ENCODE measurements around the gene KIF1B.
"Not testable (repeated sequence)": the region's sequence is repeated elsewhere in the genome, so short reads cannot be mapped to it uniquely, and the experiment has no call there.

The KIF1B gene

DNA sequence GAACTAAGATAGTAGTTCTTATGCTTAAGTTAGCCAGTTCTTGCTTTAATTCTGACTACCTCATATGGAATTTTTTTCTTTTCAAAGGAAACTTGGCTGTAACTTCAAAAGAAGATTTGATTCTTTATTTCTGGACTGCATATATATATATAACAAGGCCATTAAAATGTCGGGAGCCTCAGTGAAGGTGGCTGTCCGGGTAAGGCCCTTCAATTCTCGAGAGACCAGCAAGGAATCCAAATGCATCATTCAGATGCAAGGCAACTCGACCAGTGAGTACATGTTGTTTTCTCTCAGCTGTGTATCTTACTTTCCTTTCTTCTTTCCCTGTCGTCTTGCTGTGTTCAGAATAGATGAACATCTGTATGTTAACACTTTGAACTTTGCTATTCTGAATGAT lies 21.8 kb downstream of the KIF1B start:
- no peak for DNase-seq (ENCODE audit: insufficient read length, low spot score)

DNA sequence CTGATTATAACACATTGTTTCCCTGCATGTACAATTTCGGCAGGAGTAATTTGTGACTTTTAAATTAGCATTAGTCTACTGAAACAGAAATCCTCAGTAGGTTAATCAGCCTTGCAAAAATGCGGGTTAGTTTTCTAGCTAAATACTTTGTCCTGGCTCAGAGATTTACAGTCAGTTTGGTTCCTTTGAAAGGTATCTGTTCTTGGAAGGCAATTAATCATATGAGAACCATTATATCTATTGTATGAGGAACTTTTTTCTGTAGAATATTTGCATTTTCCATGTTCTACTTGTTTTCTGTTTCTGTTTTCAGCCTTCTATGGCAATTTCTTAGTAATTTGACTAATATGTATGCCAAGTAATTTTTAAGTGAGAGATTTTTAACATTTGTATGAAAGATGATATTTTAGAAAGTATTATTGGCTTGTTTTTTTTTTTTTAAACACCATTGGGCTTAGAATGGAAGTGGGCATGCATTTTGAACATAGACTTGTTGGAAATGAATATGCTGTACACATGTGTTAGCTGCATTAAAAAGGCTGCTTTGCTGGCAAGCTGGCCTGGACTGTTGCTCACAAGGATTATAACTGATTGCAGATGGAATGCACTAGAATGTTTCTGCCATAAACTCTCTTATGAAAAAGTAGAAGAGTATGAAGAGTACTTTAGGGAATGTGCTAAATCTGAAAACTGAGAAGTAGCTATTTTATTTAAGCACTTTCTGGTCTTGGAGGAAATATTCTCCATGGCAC lies 26.2 kb downstream of the KIF1B start:
- DNase-seq (ENCODE audit: insufficient read length, low spot score), result no peak
- no peak for FAIRE-seq

More for the DNA sequence above, 21.8 kb downstream of the KIF1B start:
- no peak for FAIRE-seq

DNA sequence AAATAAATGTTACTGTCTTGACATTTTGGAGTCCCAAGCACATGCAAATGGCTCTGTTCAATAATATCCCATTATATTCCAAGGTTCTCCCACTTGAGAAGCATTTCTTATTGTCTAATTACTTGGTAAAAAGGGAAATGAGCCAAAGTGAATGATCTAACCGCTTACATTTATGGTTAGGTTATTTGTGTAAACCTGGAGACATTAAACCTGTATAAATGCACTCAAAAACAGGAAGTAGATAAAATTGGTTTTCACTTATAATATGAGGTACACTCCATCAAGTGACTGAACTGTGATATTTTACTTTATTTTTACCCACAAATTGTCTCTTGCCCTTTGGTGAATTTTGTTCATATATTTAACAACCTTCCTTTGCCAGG lies 26.8 kb downstream of the KIF1B start:
- FAIRE-seq (no peak), DNase-seq (ENCODE audit: insufficient read length, low spot score) (no peak)

DNA sequence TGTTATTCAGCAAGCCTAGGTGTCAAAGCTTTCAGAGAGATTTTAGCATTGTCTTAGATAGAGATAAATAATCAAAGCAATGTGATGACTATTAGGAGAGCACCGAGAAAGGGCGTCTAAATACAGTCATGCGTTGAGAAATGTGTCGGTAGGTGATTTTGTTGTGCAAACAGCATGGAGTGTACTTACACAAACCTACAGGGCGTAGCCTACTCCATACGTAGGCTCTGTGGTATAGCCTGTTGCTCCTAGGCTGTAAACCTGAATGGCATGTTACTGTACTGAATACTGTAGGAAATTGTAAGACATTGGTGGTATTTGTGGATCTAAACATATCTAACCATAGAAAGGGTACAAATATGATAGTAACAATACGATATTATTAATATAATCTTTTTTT lies 31.8 kb downstream of the KIF1B start:
- DNase-seq (ENCODE audit: insufficient read length, low spot score) (no peak), FAIRE-seq (no peak)

DNA sequence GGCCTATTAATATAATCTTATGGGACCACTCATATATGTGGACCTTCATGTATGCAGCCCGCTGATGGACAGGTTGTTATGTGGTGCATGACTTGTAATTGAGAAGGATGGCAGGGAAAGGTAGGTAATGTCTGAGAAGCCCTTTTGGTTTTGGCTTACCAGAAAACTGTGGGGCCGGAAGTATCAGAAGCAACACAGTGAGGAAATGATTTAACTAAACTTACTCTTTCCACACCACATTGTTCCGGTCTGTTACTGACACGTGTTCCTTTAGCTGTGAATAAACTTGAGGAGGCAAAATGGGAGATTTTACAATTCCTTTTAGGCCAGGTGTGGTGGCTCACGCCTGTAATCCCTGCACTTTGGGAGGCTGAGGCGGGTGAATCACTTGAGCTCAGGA lies 32.4 kb downstream of the KIF1B start:
- DNase-seq (ENCODE audit: insufficient read length, low spot score) (peak; percentile 15), FAIRE-seq (no peak)

DNA sequence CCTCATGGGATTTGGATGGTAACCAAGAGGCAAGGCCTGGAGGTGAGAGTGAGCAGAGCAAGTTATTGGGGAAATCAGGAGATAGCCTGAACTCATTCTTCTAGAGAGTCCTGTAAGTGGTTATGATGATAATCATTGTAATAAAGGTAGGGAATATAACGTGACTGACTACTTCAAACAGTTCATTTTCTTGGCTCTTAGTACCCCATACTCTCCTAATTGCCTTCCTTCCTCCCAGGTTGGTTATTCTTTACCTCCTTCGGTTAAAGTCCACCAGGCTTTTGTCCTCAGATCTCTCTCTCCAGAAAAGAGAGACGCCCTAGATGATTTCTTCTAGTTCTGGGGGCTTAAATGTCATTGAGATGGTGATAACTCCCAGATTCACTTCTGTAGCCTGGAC lies 35.3 kb downstream of the KIF1B start:
- DNase-seq (ENCODE audit: insufficient read length, low spot score), result no peak
- FAIRE-seq, result no peak

DNA sequence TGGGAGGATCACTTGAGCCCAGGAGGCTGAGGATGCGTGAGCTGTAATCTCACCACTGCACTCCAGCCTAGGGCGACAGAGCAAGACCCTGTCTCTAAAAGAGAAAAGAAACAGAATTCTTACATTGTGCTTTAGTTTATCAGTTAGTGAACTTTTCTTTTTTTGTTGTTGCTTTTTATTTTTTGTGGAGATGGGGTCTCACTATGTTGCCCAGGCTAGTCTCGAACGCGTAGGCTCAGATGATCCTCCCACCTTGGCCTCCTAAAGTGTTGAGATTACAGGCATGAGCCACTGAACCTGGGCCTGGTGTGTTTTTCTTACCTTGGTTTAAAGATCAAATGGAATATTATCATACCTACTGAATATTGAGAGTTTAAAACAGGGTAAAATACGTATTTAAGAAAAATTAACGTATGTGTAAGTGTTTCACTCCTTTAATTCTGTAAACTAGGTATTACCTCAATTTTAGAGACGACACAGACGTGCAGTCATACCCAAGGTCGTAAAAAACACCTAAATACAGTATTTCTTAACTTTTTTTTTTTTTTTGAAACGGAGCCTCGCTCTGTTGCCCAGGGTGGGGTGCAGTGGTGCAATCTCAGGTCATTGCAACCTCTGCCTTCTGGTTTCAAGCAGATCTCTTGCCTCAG lies 39.6 kb downstream of the KIF1B start:
- FAIRE-seq (no peak), DNase-seq (ENCODE audit: insufficient read length, low spot score) (no peak)

DNA sequence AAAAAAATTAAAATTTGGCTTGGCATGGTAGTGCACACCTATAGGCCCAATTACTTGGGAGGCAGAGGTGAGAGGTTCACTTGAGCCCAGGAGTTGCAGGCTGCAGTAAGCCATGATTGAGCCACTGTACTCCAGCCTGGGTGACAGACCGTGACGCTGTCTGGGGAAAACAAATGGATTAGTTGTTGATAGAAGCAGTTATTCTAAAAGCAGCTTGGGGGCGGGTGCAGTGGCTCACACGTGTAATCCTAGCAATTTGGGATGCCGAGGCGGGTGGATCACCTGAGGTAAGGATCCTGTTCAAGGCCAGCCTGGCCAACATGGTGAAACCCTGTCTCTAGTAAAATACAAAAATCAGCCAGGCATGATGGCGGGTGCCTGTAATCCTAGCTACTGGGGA lies 40.3 kb downstream of the KIF1B start:
- no peak for FAIRE-seq
- no peak for DNase-seq (ENCODE audit: insufficient read length, low spot score)

DNA sequence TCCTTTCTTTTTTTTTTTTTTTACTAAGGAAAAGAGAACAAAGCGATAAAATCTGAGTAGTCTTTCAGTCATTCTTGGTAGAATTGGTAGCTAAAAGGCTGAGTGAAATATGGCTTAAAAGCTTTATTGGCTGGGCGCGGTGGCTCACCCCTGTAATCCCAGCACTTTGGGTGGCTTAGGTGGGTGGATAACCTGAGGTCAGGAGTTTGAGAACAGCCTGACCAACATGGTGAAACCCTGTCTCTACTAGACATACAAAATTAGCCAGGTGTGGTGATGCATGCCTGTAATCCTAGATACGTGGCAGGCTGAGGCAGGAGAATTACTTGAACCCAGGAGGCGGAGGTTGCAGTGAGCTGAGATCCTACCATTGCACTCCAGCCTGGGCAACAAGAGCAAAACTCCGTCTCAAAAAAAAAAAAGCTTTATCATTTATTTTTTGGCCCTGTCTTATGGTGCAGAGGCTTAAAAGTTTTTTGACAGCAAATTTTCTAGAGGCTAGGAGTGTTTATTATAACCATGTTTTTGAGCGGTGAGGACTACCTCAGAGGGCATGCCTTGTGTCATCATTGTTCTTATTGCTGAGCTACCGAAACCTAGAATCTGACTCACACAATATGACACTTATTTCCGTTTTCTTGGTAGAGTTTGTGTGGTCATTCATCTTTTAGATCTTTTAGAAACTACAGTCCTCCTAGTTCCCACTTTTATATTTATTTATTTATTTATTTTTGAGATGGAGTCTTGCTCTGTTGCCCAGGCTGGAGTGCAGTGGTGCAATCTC lies 41.1 kb downstream of the KIF1B start:
- FAIRE-seq; DNase-seq (ENCODE audit: insufficient read length, low spot score): not testable (repeated sequence)

DNA sequence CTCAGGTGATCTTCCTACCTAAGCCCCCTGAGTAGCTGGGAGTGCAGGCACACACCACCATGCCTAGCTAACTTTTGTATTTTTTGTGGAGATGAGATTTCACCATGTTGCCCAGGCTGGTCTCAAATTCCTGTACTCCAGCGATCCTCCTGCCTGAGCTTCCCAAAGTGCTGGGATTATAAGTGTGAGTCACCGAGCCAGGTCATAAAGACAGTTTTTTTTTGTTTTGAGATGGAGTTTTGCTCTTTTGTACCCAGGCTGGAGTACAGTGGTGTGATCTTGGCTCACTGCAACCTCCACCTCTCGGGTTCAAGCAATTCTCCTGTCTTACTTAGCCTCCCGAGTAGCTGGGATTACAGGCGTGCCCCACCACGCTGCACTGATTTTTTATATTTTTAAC lies 42.1 kb downstream of the KIF1B start:
- FAIRE-seq, result no peak
- no peak for DNase-seq (ENCODE audit: insufficient read length, low spot score)

DNA sequence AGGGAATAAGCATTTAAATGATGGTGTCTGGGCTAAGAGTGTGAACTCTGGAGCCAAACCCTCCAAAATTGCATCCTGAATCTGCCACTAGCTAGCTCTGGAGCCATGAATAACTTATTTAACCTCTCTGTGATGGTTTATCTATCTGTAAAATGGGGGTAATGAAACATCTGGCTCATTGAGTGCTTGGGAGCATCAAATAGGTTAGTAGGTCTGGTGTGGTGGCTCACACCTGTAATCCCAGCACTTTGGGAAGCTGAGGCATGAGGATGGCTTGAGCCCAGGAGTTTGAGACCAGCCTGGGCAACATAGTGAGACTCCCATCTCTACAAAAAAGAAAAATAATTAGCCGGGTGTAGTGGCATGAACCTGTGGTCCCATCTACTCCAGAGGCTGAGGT lies 42.8 kb downstream of the KIF1B start:
- no peak for DNase-seq (ENCODE audit: insufficient read length, low spot score)

DNA sequence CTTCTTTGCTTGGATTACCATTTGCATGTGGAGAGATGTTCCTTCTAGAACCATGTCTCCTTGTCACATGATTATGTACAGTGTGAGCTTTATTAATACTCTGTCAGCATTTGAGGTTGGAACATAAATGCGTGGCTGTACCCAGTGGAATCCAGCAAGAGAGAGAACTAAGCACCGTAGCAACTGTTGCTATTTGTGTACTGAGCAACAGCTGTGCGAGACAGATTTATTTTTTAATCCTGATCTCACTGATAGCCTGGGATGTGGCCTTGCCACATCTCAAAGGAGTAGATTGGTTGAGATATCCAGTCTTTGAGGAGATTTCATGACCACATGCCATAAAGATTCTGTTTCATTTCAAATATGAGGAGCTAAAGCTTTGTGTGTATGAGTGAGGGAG lies 43.4 kb downstream of the KIF1B start:
- no peak for FAIRE-seq
- DNase-seq (ENCODE audit: insufficient read length, low spot score), result no peak

More for the DNA sequence above, 42.8 kb downstream of the KIF1B start:
- no peak for FAIRE-seq

DNA sequence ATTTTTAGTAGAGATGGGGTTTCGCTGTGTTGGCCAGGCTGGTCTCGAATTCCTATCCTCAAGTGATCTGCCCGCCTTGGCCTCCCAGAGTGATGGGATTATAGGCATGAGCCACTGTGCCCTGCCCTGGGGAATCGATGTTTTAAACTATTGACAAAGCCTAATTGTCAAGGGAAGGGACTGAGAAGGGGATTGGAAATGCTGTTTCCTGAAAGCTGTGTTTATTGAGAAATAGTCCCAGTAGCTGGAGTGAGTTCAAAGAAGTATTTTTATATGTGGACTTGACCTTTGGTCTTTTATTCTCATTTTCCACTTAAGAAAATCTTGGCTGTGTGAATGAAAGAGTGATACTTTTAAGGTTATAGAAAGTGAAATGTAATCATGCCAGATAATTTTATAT lies 47.5 kb downstream of the KIF1B start:
- FAIRE-seq (no peak), DNase-seq (ENCODE audit: insufficient read length, low spot score) (no peak)

DNA sequence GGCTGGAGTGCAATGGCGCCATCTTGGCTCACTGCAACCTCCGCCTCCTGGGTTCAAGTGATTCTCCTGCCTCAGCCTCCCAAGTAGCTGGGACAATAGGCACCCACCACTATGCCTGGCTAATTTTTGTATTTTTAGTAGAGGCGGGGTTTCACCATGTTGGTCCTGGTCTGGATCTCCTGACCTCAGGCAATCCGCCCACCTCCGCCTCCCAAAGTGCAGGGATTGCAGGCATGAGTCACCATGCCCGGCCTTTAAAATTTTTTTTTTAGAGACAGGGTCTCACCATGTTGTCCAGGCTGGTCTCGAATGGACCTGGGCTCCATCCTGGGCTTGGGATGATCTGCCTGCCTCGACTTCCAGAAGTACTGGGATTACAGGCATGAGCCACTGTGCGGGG lies 49.2 kb downstream of the KIF1B start:
- not testable (repeated sequence) for DNase-seq (ENCODE audit: insufficient read length, low spot score); FAIRE-seq

DNA sequence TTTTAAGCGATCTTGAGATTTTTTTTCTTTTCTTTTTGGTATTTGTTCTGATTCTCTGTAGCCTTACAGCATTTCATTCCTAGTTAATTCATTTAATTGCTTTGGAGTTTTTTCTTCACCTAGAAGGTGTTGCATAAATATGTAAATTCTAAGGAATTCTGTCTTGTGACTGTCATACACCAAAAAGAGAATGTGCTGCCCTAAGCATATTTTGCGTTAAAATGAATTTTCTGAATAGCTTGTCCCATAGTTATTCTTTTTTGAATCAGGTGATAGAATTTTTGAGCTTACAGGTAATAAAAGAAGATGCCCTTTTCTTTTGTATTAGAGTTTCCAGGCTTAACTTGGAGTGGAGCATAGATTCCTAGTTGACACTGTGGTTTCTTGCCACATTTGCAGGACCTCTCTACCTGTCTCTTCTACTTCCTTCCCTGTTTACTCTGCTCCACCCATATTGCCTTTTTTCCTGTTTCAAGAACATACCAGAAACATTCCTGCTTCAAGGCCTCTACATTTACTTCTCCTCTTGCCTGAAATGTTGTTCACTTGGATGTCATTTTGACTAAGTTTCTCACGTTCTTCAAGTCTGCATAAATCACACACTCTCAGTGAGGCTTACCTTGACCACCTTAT lies 53.2 kb downstream of the KIF1B start:
- no peak for DNase-seq (ENCODE audit: insufficient read length, low spot score)
- FAIRE-seq, result no peak

DNA sequence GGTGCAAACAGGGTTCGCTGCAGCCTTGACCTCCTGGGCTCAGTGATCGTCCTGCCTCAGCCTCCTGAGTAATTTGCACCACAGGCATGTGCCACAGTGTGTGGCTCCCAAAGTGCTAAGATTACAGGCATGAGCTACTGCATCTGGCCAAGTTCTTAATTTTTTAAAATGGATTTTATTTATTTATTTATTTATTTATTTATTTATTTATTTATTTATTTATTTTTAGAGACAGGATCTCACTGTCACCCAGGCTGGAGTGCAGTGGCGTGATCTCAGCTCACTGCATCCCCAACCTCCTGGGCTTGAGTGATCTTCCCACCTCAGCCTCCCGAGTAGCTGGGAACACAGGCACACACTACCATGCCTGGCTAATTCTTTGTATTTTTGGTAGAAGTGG lies 54.7 kb downstream of the KIF1B start:
- FAIRE-seq, result no peak
- DNase-seq (ENCODE audit: insufficient read length, low spot score), result no peak

DNA sequence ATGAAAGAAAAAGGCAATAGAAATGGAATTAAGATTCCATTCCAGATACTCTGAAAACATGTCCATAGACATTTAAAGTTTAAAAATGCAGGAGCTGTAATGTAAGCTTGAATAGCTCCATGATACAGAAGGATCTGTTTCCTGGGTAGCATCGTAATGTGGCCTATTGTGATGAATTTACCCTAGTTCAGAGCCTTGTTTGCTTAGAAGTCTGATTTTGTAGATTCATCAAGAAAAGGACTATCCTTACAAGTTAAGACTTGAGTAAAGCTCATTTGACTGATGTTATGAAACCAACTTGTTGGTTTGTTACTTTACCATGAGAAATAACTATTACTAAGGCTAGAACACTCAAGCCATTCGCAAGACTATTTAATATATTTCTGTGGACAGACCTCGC lies 55.5 kb downstream of the KIF1B start:
- FAIRE-seq (no peak), DNase-seq (ENCODE audit: insufficient read length, low spot score) (no peak)

DNA sequence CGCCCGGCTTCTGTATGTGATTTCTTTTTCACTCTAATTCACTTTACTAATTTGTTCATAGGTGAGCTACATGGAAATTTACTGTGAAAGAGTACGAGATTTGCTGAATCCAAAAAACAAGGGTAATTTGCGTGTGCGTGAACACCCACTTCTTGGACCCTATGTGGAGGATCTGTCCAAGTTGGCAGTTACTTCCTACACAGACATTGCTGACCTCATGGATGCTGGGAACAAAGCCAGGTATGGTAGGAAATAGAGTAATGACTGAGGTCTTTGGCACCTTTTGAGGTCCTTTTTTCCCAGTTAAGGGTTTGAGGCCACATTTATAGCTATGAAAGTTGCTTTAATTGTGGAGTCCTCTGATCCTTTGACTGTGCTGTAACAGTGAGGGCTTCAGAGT lies 56.9 kb downstream of the KIF1B start:
- FAIRE-seq (no peak), DNase-seq (ENCODE audit: insufficient read length, low spot score) (no peak)

DNA sequence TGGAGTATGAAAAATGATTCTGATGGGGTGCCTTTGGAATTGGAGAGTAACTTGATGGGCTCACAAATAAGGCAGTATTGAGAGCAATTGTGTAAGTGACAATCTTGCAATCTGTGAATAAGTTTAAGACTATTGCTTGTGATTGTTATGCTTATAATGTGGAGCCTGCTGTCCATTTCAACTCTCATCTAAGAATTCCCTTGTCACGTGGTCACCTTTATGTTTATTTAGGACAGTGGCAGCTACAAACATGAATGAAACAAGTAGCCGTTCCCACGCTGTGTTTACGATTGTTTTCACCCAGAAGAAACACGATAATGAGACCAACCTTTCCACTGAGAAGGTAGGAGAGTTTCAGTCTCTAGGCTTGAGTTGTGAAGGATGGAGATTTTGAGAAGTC lies 57.6 kb downstream of the KIF1B start:
- FAIRE-seq (no peak), DNase-seq (ENCODE audit: insufficient read length, low spot score) (no peak)

DNA sequence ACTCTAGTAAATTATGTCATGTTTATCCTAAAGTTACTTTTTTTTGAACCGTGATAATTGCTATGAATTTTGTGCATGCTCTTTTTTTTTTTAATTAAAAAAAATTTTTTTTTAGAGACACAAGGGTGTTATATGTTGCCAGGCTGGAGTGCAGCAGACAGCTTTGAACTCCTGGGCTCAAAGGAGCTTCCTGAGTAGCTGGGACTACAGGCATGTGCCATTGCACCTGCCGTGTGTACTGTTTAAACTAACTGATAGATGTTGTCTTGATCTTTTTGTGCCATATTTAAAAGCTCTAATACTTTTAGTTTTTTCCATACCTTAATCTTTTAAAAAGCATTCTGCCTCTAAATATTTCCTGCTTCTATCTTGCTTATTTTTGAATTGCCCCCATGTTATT lies 60.7 kb downstream of the KIF1B start:
- DNase-seq (ENCODE audit: insufficient read length, low spot score) (no peak), FAIRE-seq (no peak)

DNA sequence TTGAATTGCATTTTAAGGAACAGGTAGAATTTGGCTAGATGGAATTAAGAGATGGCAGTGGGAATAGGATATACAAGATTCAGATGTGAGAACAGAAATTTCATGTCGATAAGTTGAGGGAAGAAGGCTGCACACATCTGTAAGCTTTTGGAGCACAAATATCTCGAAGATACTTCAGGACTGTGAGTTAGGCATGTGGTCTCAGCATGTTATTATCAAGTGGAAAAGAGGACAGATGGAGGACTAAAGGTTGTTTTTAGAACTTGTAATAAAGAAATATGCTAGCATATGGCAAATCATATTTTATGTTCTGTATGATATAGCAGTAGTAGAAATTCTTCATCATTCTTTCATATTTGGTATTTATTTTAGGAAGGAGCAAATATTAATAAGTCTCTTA lies 61.5 kb downstream of the KIF1B start:
- FAIRE-seq, result no peak
- no peak for DNase-seq (ENCODE audit: insufficient read length, low spot score)

Data from GM19239 (cell line).